ENCODE results near the gene LRRC32.

GRCh38 chr11:76685237-76685636 lies 14.7 kb upstream of the LRRC32 start:
- TF ChIP-seq, protein P1, sequence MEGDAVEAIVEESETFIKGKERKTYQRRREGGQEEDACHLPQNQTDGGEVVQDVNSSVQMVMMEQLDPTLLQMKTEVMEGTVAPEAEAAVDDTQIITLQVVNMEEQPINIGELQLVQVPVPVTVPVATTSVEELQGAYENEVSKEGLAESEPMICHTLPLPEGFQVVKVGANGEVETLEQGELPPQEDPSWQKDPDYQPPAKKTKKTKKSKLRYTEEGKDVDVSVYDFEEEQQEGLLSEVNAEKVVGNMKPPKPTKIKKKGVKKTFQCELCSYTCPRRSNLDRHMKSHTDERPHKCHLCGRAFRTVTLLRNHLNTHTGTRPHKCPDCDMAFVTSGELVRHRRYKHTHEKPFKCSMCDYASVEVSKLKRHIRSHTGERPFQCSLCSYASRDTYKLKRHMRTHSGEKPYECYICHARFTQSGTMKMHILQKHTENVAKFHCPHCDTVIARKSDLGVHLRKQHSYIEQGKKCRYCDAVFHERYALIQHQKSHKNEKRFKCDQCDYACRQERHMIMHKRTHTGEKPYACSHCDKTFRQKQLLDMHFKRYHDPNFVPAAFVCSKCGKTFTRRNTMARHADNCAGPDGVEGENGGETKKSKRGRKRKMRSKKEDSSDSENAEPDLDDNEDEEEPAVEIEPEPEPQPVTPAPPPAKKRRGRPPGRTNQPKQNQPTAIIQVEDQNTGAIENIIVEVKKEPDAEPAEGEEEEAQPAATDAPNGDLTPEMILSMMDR (IDR thresholded peaks at IDR 0.05): no peak
- TF ChIP-seq POLR2A (IDR thresholded peaks at IDR 0.05): no peak

Measured in adrenal gland (tissue), 5 donors.